ENCODE data around the gene XIAP.
"Not testable (repeated sequence)": the region's sequence is repeated elsewhere in the genome, so short reads cannot be mapped to it uniquely, and the experiment has no call there.

XIAP gene

DNA sequence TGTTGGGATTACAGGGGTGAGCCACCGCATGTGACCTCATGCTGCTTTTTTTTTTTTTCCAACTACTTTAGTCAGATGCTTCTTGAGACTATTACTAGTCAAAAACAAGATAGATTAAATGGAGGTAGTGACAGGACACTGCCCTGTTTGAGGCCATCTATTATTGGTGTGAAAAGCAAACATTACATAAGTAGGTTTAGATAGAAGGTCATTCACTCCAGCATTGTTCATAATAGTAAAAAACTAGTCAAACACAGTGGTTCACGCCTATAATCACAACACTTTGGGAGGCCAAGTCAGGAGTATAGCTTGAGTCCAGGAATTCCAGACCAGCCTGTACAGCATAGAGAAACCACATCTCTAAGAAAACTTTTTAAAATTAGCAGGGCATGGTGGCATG, 16.3 kb downstream of the XIAP start:
- no peak for DNase-seq (ENCODE audit: low read depth in 2 of 2)

DNA sequence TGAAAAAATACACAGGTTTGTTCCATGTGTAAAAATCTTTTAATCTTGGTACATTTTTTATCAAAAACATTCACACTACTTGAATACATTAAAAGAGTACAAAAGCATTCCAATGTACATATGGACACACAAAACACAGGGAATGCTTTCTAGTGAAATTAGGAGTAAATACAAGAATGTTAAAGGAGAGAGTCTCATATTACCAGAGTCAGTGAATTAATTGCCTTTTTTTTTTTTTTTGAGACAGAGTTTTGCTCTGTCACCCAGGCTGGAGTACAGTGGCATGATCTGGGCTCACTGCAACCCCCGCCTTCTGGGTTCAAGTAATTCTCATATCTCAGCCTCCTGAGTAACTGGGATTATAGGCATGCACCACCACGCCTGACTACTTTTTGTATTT, 17.0 kb downstream of the XIAP start:
- no peak for DNase-seq (ENCODE audit: low read depth in 2 of 2)

DNA sequence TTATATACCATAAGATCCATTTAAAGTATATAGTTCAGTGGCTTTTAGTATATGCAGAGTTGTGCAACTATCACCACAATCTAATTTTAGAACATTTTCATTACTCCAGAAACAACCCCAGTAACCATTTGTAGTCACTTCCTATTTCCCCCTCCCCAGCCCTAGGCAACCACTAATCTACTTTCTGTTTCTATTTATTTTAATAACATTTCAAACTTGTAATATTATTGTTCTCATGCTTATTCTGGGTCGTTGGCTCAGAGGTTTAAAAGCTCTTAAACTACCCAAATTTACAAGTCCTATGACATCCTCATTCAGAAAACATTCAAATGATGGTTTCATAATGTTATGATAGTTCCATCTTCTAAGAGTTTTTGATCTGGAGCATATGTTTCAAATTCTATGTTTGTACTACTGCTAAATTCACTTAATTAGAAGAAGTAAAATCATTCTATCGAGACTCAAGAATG, 18.4 kb downstream of the XIAP start:
- no peak for DNase-seq (ENCODE audit: low read depth in 2 of 2)

DNA sequence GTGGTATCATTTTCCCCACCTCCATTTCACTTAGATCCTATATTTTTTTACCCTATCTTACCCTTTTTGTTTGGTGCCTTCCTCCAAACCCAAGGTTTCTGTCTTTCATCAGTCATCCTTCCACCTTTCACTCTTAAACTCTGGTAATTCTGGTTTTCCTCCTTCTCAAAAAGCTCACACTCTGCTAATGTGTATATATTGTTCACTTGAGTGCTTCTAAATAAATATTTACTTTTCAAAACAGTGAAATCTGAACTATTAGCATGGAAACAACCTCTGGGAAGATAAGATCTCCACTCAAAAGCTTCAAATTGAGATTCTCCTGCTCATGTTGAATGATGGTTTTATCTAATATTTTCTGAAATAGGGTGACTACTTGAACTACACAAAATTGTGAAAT, 21.5 kb downstream of the XIAP start:
- no peak for DNase-seq (ENCODE audit: low read depth in 2 of 2)

DNA sequence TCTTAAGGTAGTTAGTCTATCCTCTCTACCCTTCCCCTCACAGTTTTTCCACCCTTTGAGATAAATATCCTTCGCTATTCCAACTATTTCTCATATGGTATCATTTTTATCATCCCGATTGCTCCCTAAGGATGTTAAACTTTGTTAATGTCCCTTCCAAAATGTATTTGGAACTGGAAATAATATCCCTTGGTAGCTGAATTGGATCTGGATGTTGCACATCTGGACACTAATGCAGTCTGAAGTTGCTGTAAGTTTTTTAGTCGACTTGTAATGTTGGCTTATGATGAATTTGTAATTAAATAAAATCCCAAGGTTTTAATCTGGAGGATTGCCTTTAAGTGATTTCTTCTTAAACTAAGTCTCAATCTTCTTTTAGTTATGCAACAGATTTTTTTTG, 22.5 kb downstream of the XIAP start:
- no peak for DNase-seq (ENCODE audit: low read depth in 2 of 2)

DNA sequence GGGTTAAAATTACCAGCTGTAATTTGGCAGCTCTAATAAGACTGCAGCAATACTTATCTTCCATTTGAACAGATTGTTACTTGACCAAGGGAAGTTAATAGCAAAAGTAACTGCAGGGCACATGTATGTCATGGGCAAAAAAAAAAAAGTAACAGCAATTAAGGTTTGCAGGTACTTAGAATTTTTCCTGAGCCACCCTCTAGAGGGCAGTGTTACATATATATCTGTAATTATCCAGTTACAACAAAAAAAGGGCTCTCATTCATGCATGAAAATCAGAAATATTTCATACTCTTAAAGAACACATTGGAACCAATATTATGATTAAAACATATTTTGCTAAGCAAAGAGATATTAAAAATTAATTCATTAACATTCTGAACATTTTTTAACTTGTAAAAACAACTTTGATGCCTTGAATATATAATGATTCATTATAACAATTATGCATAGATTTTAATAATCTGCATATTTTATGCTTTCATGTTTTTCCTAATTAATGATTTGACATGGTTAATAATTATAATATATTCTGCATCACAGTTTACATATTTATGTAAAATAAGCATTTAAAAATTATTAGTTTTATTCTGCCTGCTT, 25.1 kb downstream of the XIAP start:
- no peak for DNase-seq (ENCODE audit: low read depth in 2 of 2)

DNA sequence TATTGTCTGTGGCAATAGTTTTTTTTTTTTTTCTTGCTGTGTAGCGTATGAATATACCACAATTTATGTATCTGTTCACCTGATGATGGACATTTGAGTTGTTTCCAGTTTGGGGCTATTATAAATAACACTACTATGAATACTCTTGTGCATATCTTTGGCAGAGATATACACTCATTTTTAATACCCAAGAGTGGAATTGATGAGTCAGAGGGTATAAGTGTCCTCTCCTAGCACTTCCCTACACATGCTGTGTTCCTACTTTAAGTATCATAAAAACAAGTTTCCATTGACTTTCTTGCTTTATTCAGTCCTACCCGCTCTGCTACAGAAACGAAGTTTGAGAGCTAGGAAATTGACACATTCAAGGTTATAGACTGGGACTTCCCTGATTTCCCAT, 39.8 kb downstream of the XIAP start:
- DNase-seq (ENCODE audit: low read depth in 2 of 2) = no peak

DNA sequence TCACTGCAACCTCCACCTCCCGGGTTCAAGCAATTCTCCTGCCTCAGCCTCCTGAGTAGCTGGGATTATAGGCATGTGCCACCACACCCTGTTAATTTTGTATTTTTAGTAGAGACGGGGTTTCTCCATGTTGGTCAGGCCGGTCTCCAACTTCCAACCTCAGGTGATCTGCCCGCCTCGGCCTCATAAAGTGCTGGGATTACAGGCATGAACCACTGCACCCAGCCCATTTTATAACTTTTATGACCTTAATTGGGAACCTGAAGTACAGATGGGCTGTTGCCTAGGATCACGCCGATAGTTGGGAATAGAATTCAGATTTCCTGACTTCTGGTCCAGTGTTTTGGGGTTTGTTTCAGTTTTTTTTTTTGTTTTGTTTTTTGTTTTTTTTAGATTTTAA, 43.4 kb downstream of the XIAP start:
- not testable (repeated sequence) for DNase-seq (ENCODE audit: low read depth in 2 of 2)

DNA sequence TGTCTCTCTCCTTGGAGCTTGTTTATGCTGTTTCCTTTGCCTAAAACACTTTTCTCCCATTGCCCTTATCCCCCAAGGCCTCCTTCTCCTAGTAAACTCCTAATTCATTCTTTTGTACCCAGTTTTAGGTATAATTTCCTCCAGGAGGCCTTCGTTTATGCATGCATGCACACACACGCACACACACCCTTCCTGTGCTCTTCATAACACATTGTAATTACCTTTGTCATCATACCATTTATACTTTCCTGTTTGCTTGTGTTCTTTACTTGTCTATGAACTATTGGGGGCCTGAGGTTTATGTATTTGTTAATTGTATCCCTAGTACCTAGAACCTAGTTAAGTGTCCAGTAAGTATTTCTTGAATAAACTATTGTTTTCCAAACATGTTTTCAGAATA, 45.5 kb downstream of the XIAP start:
- DNase-seq (ENCODE audit: low read depth in 2 of 2) = no peak

DNA sequence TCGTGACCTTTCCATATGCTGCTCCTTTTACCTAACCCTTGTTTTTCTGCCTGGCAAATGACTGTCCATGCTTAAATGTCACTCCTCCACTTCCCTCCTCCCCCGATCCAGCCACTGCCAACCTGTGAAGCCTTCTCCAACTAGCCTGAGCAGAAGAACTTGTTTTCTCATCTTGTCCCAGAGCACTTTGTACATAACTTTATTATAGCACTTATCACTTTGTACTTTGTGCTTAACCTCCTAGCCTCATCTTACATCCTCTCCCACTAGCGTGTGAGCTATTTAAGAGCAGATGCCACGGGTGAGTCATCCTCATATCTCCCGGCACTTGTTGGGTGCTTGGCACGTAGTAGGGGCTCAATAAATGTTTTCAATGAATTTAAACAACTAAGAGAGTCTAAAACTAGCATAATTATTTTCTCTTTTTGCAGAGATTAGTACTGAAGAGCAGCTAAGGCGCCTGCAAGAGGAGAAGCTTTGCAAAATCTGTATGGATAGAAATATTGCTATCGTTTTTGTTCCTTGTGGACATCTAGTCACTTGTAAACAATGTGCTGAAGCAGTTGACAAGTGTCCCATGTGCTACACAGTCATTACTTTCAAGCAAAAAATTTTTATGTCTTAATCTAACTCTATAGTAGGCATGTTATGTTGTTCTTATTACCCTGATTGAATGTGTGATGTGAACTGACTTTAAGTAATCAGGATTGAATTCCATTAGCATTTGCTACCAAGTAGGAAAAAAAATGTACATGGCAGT, 46.9 kb downstream of the XIAP start:
- no peak for DNase-seq (ENCODE audit: low read depth in 2 of 2)

DNA sequence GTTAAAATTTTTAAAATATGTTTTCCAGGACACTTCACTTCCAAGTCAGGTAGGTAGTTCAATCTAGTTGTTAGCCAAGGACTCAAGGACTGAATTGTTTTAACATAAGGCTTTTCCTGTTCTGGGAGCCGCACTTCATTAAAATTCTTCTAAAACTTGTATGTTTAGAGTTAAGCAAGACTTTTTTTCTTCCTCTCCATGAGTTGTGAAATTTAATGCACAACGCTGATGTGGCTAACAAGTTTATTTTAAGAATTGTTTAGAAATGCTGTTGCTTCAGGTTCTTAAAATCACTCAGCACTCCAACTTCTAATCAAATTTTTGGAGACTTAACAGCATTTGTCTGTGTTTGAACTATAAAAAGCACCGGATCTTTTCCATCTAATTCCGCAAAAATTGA, 49.7 kb downstream of the XIAP start:
- no peak for DNase-seq (ENCODE audit: low read depth in 2 of 2)

DNA sequence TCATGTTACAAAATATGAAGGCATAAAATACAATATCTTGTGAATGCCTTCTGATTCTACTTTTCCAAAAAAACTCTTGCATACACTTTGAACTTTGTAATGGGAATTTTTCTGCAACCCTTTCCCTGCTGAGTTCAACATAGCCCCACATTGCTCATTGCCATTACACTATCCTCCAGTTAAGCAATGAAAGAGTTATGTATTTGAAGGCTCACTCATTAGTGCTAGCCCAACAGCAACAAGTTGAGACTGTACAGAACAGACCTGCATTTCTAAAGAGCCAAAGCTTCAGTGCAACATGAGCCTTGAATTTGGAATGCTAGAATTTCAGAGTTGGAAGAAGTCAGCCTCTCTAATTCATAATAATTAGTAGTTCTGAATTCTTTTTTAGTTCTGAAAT, 57.2 kb downstream of the XIAP start:
- DNase-seq (ENCODE audit: low read depth in 2 of 2) = no peak

DNA sequence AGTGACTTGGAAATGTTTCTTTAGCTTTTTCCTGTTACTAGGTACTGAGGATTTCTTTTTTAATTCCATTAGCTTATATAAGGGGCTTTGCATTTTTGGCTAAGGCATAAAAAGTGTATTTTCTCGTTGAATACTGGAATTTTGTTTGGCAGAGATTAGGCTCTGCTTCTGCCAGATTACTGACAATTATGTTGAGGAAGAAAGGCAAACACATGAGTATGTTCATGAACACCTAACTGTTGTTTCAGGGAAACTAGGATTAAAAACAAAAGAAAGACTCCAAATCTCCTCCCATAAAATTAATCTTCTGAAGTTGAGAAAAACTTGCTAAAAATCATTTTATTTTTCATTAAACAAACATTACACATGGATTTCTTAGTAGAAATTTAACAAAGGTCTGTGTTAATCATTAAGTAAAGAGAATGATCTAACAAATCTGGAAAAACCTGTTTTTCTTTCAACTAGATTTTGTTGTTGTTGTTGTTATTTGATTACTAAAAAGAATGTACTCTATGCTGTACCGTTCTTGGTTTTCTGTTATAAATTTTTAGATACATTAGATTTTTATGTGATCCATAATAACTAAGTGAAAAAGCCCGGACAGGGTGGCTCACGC, 58.4 kb downstream of the XIAP start:
- no peak for DNase-seq (ENCODE audit: low read depth in 2 of 2)

DNA sequence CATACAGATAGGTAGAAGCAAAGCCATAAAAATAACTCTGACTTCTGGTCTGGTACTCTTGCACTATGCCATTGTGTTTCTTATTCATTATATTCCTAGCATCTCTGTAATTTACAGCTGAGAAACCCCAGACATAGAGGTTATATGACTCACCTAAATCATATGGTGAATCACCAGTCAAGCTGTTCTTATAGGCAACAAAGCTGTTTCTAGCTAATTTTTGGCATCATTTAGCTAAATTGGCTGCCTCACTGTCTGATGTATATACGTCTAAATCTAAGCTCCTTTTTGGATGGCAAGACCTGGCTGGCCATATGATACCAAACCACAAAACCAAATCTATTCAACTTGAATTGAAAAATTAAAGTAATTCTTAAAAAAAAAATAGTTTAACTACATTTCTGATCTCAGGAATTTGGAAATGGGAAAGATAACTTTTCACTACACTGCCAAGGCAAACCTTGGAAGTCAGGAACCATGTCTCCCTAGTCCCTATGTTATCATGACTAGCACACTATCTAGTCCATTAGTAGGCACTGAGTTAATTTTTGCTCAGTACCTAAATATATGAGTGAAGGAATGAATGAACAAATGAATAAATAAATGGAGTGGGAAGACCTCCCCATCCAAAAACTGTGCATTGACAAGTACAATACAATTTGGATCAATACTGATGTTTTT, 60.4 kb downstream of the XIAP start:
- DNase-seq (ENCODE audit: low read depth in 2 of 2) = no peak

DNA sequence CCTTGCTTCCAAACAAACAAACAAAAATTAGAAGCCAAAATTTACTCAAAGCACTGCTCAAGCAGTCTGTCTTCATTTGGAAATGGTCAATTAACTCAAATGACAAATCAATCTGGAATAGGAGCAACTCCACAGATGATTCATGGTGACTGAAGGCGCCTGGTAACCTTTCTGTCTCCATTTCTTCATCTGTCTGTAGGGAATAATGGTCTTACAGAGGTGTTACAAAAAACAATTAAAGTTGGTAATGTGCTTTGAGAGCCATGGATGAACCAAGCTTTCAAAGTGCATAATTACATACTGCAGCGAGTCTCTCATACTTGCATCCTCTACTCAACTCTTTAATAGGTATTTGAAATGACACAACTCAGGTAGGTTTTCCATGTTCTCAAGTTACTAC, 63.4 kb downstream of the XIAP start:
- DNase-seq (ENCODE audit: low read depth in 2 of 2) = no peak

DNA sequence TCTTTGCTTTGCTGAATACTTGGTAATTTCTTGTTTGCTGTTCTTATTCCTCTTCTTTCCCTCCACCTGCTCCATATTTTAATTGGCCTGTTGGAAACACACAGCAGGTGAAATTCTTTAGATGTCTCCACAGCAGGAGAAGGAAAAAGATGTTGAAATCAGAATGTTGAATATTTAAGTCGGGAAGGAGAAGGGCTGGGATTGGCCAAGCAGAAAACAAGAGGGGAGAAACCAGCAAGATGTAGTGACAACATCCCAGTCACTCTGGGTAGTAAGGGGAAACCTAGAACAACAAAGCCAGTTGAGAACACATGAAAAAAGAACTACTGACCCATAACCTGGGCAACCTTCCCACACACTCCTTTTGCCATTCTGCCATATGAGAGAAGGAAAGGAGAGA, 64.3 kb downstream of the XIAP start:
- no peak for DNase-seq (ENCODE audit: low read depth in 2 of 2)

DNA sequence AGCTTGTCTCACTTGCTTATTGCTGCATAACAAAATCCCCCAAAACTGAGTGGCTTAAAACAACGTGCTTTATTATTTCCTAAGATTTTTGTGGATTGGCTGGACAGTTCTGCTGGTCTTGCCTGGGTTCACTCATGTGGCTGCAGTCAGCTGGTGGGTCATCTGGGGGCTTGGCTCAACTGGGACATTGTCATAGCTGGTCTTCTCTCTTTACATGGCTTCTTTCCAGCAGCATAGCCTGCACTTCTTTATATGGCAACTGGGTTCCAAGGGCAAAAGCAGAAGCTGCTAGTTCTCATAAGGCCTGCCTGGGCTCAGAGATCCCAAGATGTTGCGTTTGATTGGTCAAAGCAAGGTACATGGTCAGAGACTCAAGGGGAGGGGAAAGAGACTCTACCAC, 68.0 kb downstream of the XIAP start:
- DNase-seq (ENCODE audit: low read depth in 2 of 2) = no peak

DNA sequence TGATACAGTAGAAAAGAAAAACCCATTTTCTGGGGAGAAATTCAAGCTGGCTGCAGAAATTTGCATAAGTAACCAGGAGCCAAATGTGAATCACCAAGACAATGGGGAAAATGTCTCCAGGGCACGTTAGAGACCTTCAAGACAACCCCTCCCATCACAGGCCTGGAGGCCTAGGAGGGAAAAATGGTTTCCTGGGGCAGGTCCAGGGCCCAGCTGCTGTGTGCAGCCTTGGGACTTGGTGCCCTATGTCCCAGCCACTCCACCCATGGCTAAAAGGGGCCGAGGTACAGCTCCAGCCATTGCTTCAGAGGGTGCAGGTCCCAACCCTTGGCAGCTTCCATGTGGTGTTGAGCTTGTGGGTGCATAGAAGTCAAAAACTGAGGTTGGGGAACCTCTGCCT, 72.2 kb downstream of the XIAP start:
- not testable (repeated sequence) for DNase-seq (ENCODE audit: low read depth in 2 of 2)

DNA sequence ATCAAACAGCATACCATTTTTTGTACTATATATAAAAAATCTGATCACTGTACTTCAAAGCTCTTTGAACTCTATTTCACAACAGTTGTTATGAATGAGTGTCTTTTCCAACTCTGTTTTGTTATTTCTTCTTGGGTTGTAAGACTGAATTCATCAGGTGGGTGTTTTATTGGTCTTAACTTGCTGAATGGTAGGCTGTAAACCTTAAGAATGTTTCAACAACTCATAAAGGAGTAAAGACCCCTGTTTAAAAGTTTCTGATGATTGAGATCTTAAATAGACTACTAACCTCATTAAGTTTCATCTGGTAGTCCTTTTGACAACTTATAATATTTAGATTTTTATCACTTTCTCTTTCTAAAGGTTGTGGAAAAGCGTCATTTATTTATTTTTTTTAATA, 83.2 kb downstream of the XIAP start:
- no peak for DNase-seq (ENCODE audit: low read depth in 2 of 2)

DNA sequence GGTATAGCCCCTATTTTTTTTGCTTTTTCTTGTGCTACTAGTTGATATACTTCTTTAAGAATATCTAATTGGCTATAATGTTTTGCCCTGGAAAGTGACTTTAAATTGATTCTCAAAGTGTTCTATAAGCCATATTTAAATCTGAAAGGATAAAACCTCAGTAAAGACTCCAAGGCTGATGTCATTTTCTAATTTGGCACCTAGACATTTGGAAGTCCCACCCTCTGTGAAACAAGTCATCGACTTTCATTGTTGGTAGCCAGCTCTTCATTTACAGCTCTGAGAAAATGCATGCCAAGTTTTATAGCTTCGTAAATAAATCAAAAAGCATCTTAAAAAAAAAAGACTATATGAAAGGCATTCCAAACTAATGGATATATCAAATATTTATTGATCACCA, 83.6 kb downstream of the XIAP start:
- DNase-seq (ENCODE audit: low read depth in 2 of 2) = no peak

DNA sequence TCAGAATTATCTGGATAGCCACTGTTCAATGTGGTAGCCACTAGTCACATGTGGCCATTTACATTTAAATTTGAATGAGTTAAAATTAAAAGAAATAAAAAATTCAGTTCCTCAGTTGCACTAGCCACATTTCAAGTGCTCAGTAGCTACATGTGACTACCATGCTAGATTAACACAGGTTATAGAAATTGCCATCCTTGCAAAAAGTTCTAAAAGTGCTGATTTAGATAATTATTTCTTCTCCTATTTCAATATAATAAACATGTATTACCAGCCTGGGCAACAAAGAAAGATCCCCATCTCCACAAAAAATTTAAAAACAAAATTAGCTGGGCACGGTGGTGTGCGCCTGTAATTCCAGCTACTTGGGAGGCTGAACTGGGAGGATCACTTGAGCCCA, 90.0 kb downstream of the XIAP start:
- DNase-seq (ENCODE audit: low read depth in 2 of 2) = no peak

DNA sequence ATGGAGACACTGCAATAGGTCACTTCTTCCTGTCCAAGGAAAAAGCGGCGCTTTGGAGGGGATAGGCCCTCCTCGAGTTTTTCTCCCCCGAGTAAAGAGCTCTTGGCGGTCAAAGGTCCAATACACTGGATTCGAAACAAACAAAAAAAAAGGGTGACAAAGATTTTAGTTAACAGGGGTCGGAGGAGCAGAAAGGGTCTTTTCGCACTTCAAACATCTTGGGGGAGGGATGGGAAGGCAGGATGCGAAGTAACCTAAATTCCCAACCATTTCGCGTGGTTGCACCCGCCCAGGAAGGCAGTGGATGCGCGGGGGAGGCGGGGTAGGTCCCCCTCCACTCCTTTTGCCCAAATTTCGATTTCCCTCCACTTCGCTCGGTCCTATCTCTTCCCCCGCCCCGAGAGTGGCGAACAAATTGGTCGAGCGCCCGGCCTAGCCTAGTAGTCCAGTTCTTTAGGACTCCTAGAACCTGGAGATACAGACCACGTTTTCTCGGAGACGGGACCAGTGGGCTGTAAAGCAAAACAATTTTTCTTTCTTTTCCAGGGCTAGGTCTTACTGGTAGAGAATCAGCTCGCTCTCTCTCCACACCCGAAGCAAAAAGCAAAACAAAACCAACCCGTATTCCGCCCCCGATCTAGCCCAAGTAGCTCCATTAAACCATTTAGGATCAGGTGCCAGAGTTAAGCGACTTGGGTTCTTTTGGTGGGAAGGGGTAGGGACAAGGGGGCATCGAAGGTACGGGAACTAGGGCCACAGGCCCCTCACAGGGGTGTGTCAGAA, 99.6 kb downstream of the XIAP start:
- DNase-seq (ENCODE audit: low read depth in 2 of 2) = no peak
